Activated CD8-positive, alpha-beta T cell treated with anti-CD3 and anti-CD28 coated beads for 36 hours (primary cell): Measurements from ENCODE around the gene ZCCHC17. TPM values are rescaled to one million over a fixed set of nuclear protein-coding genes. Genes with fewer than 3 reads are reported as not detected.

Experiments
- ATAC-seq: fragments of 200-7000 bp; cut with Tn5 transposase; one replicate; pipeline ENCODE4 v1.10.0; 2021; ENCODE audit warnings: mild to moderate bottlenecking, moderate library complexity
- CTCF ChIA-PET: fragments of 350-600 bp; sonication (Branson Sonifier 250); formaldehyde crosslinking; loops from one replicate; lab custom pipeline; 2021; ENCODE audit warnings: antibody characterized with exemption; lab: Charles Lee
- POLR2A ChIA-PET: fragments of 350-600 bp; sonication (Branson Sonifier 250); formaldehyde crosslinking; loops from one replicate; lab custom pipeline; 2021; ENCODE audit warnings: antibody characterized with exemption; lab: Charles Lee
- DNase-seq: peaks from one replicate; pipeline ENCODE4 v3.0.0-alpha.2; 2020
- H3K27ac Mint-ChIP-seq: one replicate; pipeline ENCODE4 v1.8.0; 2021; ENCODE audit warnings: mild to moderate bottlenecking, mixed read lengths
- H3K27me3 Mint-ChIP-seq: one replicate; pipeline ENCODE4 v1.8.0; 2021; ENCODE audit warnings: mixed read lengths
- H3K36me3 Mint-ChIP-seq: one replicate; pipeline ENCODE4 v1.8.0; 2021; ENCODE audit warnings: low read depth, mixed read lengths
- H3K4me1 Mint-ChIP-seq: one replicate; pipeline ENCODE4 v1.8.0; 2021; ENCODE audit warnings: low read depth, mixed read lengths
- H3K4me3 Mint-ChIP-seq: one replicate; pipeline ENCODE4 v1.8.0; 2021; ENCODE audit warnings: mild to moderate bottlenecking, moderate library complexity, mixed read lengths
- H3K9me3 Mint-ChIP-seq: one replicate; pipeline ENCODE4 v1.8.0; 2021; ENCODE audit warnings: mixed read lengths
- CTCF ChIP-seq: fragments of 200-600 bp; IDR thresholded peaks from one replicate; pipeline ENCODE4 v1.8.0; 2022; ENCODE audit warnings: antibody characterized with exemption, mild to moderate bottlenecking
- intact Hi-C: fragments of 100-400 bp; cut with micrococcal nuclease; formaldehyde crosslinking; loops from one replicate; pipeline ENCODE4 v1.10.0; 2022
- total RNA-seq, 2 experiments: library from RNA; stranded (reverse); gene quantifications; one replicate each; pipeline ENCODE4 v1.2.3, GENCODE V29; 2021

Gene ZCCHC17
- total RNA-seq, 2 experiments from 2014 or later, result 27.2 to 28.7 TPM

DNA sequence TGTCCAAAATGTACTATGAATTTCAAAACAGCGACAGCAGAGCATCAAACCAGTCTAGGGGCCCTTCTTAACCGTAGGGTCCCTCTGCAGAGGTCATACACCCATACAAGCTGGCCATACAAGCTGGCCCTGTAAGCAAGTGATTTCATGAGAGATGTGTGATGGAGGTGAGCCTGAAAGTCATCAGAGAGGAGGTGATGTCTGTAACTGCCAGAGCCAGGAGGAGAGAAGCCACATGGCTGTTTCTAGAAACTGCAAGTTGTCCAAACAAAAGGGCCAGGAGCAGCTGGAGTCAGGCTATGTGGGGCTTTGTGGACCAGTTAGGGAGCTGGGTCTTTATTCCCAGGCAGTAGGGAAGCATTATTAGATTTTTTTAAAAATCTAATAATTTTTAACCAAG is 101.4 kb downstream of the ZCCHC17 start:
- intact Hi-C loops, result loop anchor here (10.0 kb wide), 1 partner anchor 147 kb away; no protein-coding TSS in a partner anchor
- no peaks in the 10 kb centered on the region for H3K27me3 Mint-ChIP-seq
- no peaks in the 10 kb centered on the region for H3K9me3 Mint-ChIP-seq
- ChIA-PET CTCF (interaction anchor here (1.9 to 6.7 kb wide), 2 partner anchors 23 to 151 kb away, joined by 4 to 96 read pairs; no protein-coding TSS in a partner anchor), POLR2A (no interaction called here)
- H3K36me3 Mint-ChIP-seq, result no peaks in the 10 kb centered on the region
- no peak overlapping the region for H3K4me3 Mint-ChIP-seq
- no peak for DNase-seq
- no peak overlapping the region for H3K27ac Mint-ChIP-seq
- H3K4me1 Mint-ChIP-seq, result peaks cover 9% of the 10 kb centered on the region
- no peak for TF ChIP-seq CTCF
- no peak for ATAC-seq

DNA sequence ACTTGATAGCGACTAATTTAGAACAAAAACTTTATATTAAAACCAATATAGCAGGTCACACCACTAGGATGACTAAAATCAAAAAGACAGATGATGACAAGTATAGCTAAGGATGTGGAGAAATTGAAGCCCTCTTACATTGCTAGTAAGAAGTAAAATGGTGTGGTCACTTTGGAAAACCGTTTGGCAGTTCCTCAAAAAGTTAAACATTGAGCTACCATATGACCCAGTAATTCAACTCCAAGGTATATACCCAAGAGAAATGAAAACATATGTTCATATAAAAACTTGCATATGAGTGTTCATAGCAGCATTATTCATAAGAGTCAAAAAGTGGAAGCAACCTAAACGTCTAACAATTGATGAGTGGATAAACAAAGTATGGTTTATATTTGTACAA is 103.1 kb downstream of the ZCCHC17 start:
- intact Hi-C loops, result loop anchor here (10.0 kb wide), 1 partner anchor 145 kb away; no protein-coding TSS in a partner anchor
- no peak for TF ChIP-seq CTCF
- peaks cover 3% of the 10 kb centered on the region for H3K27me3 Mint-ChIP-seq
- no peak overlapping the region for H3K4me3 Mint-ChIP-seq
- H3K4me1 Mint-ChIP-seq, result peaks cover 2% of the 10 kb centered on the region
- DNase-seq (no peak), ATAC-seq (no peak)
- H3K27ac Mint-ChIP-seq, result no peak overlapping the region
- H3K9me3 Mint-ChIP-seq, result no peaks in the 10 kb centered on the region
- H3K36me3 Mint-ChIP-seq, result no peaks in the 10 kb centered on the region
- POLR2A ChIA-PET, result no interaction called here
- CTCF ChIA-PET, result interaction anchor here (1.1 to 1.9 kb wide), 2 partner anchors 22 to 149 kb away, joined by 4 read pairs; no protein-coding TSS in a partner anchor

DNA sequence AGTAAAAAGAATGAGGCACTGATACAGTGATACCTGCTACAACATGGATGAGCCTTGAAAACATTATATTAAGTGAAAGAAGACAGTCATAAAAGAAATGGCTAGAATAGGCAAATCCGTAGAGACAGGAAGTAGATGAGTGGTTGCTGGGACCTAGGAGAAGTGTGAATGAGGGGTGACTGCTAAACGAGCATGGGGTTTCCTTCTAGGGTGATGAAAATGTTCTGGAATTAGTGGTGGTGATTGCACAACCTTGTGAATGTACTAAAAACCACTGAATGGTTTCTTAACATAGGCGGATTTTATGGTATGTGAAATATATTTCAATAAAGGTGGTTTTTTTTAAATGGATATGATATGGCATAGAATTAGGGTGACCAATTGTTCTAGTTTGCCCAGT is 103.6 kb downstream of the ZCCHC17 start:
- intact Hi-C loops, result no loop called here
- DNase-seq (no peak), ATAC-seq (no peak)
- H3K4me3 Mint-ChIP-seq, result no peak overlapping the region
- no peaks in the 10 kb centered on the region for H3K9me3 Mint-ChIP-seq
- H3K36me3 Mint-ChIP-seq, result no peaks in the 10 kb centered on the region
- no peaks in the 10 kb centered on the region for H3K4me1 Mint-ChIP-seq
- H3K27me3 Mint-ChIP-seq, result peaks cover 4% of the 10 kb centered on the region
- no peak overlapping the region for H3K27ac Mint-ChIP-seq
- ChIA-PET CTCF (interaction anchor here (1.1 kb wide), 1 partner anchor 22 kb away, joined by 4 read pairs; no protein-coding TSS in a partner anchor), POLR2A (no interaction called here)
- no peak for TF ChIP-seq CTCF

- ChIA-PET POLR2A (no interaction called here), CTCF (no interaction called here)
- intact Hi-C loops, result no loop called here
- Mint-ChIP-seq H3K4me1 (no peaks in the 10 kb centered on the region), H3K9me3 (no peaks in the 10 kb centered on the region), H3K36me3 (no peaks in the 10 kb centered on the region), H3K27ac (no peak overlapping the region), H3K27me3 (peaks cover 4% of the 10 kb centered on the region), H3K4me3 (no peak overlapping the region)
- ATAC-seq (no peak), DNase-seq (no peak)
- TF ChIP-seq CTCF, result no peak
These were observed 104.4 kb downstream of the ZCCHC17 start for GRCh38 chr1:31401241-31401640.

DNA sequence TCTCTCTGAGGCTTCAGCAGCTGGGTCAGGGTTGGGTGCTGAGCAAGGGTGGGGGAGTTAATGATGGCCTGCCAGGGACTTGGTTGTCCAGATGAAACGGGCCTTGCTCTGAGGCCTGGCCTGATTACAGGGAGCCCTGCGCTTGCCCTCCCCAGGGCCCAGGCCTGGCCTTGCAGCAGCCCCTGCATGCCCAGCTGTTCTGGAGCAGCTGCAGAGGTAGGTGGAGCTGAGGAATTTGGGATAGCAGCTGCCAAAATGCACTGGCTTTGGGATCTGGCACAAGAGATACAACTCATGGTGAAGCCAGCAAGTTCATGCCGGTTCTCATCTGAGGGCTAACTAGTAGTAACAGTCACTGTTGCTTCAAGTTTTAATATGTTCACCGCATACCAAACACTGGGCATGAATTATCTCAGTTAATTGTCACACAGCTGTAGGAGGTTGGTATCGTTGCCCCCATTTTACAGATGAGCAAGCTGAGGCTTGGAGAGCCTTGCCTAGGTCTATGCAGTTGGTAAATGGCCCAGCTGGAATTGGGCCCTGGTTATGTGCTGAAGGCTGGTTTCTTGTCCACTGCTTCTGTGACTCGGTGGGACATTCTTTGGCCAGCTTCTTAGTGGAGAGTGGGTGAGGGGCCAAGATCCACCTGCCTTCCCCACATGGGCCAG is 108.9 kb downstream of the ZCCHC17 start:
- ATAC-seq, result no peak
- ChIA-PET CTCF (interaction anchor here (0.6 to 1.0 kb wide), 2 partner anchors 9 to 17 kb away, joined by 3 read pairs; no protein-coding TSS in a partner anchor), POLR2A (no interaction called here)
- Mint-ChIP-seq H3K36me3 (no peaks in the 10 kb centered on the region), H3K27ac (no peak overlapping the region), H3K9me3 (no peaks in the 10 kb centered on the region), H3K27me3 (peaks cover 16% of the 10 kb centered on the region), H3K4me3 (no peak overlapping the region), H3K4me1 (no peaks in the 10 kb centered on the region)
- intact Hi-C loops, result no loop called here
- TF ChIP-seq CTCF, result no peak
- no peak for DNase-seq
